Pulmonary artery endothelial cell (primary cell): ENCODE results near the gene C11orf54. TPM values are rescaled to one million over a fixed set of nuclear protein-coding genes. Genes with fewer than 3 reads are reported as not detected.
"Not testable (repeated sequence)": the region's sequence is repeated elsewhere in the genome, so short reads cannot be mapped to it uniquely, and the experiment has no call there.

Experiments used
- DNase-seq: peaks from one replicate; pipeline ENCODE4 v3.0.0-alpha.2; 2011; ENCODE audit warnings: low read depth, low spot score
- total RNA-seq: library from RNA; depleted of rRNA; stranded (reverse); fragments of >200 nt; gene quantifications from 2 replicates; pipeline ENCODE4 v1.2.3, GENCODE V29; 2014

The C11orf54 gene
- total RNA-seq, 1 donor from 2014 or later, result 14.0 TPM

DNA sequence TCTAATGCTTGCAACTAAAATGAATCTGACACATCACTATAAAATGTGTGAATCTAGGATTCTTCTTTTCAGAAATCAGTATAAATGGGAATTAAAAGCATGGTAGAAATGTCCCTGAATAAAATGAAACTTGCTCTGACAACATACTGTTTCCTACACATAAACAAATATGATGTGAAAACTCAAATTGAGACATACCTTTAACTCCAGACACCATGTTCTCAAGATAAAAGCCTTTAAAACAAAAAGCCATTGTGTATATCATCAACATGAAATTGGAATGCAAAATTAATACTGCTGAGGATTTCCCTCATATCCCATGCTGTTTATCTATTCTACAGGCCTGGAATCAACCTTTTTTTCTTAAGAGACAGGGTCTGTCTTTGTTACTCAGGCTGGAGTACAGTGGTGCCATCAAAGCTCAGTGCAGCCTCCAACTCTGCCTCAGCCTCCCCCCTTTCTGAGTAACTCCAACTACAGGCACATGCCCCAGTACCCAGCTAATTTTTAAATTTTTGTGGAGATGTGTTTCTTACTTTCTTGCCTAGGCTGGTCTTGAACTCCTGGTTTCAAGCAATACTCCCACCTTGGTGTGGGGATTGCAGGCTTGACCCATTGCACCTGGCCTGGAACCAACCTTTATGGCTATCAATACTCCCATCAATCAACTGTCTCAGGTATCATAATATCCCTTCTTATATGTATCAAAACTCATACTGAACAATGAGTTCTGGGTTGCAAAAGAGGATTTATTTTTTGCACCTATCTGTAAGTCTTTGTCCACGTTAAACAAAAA is 6.8 kb upstream of the C11orf54 start:
- no peak for DNase-seq

DNA sequence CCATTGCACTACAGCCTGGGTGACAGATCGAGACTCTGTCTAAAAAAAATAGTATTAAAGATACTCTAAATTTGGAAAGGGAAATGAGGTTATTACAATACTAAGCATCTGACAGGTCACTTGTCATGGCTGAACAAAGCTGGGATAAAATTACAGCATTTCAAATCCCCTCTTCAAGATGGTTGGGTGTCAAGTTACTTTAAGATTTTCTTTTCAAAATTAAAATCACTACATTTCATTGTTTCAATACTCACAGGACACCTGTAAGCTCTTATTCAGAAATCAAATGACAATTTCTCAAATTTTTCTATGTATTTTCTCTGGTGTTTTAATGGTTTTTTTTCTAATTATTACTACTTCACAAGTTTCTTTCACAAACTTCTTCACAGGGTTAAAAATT is 5.8 kb upstream of the C11orf54 start:
- DNase-seq, result no peak

GRCh38 chr11:93736129-93736528 is 5.3 kb upstream of the C11orf54 start:
- no peak for DNase-seq

- DNase-seq, result no peak
Measured at GRCh38 chr11:93737904-93738612, 3.4 kb upstream of the C11orf54 start.

- no peak for DNase-seq
Measured at GRCh38 chr11:93738647-93739081, 2.8 kb upstream of the C11orf54 start.

- DNase-seq, result no peak
Measured at GRCh38 chr11:93740031-93740729, 1.3 kb upstream of the C11orf54 start.

- no peak for DNase-seq
Measured at GRCh38 chr11:93740730-93741093, 760 bp upstream of the C11orf54 start.

DNA sequence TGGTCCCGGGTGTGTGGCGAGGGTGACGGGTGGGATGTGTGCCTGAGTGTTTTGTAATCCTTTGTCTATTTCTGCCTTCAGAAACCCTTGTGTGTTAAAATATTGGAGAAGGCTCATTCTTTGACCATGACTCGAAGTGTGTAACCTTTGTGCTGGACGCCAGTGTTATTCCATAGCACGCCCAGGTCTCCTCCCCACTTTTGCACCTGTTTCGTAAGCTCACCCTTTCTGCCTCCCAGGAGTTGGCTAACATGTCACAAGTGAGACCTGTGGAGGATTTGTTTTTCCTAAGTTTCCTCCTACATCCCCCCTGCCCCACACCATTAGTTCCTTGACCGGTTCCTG is 382 bp downstream of the C11orf54 start:
- DNase-seq, result no peak

DNA sequence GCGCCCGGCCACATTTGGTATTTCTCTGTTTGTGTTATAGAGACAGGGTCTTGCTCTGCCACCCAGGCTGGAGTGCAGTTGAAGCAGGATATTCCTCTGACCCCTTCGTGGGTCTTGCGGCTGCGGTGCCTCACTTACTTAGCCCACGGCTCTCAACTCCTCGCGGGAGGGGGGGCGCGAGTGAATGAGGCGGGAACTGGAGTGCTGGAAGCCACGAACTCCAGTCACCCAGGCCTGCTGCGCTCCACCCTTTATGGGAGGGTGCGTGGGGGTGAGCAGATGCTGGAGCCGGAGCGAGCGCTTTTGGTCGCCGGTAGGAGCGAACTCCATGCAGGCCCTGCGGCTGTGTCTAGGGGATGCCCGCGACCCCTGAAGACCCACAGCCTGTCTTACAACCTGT is 1.8 kb downstream of the C11orf54 start:
- no peak for DNase-seq

- no peak for DNase-seq
Measured at GRCh38 chr11:93744669-93745004, 3.2 kb downstream of the C11orf54 start.

- not testable (repeated sequence) for DNase-seq
Measured at GRCh38 chr11:93745005-93745755, 3.7 kb downstream of the C11orf54 start.

DNA sequence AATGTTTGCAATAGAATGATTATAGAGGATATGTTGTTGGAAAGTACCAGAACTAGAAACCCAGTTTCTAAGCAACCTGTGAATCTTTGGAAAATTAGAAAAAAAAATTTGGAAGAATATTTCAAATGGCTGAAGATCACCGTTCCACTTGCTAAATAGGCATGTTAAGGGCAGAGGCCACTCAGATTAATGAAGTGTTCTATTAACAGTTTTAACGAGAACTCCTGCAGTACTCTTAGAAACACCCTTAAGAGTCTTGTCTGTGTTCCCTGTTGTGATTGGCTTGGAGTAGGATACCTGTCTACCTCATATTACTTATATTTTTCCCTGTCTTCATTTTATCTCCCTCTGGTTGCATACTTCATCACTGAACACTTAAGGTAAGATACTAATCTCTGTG is 4.6 kb downstream of the C11orf54 start:
- DNase-seq, result no peak

DNA sequence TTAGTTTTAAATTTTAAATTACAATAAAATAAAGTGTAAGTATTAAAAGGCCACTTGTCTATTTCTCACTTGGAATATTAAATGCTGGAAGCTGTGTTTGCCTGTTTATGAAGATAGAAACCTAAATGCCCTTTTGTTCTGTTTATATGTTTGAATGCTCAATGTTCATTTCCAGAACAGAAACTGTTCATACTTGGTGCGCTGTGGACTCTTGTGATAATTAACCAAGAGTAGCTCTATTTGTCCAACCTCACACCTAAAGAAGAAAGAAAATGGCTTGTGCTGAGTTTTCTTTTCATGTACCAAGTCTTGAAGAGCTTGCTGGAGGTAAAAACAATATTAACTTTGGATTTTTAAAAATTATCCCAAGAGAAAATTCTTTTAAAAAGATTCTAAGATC is 5.7 kb downstream of the C11orf54 start:
- no peak for DNase-seq

GRCh38 chr11:93751001-93751400 is 9.5 kb downstream of the C11orf54 start:
- DNase-seq, result no peak

GRCh38 chr11:93753241-93753640 is 11.8 kb downstream of the C11orf54 start:
- no peak for DNase-seq

DNA sequence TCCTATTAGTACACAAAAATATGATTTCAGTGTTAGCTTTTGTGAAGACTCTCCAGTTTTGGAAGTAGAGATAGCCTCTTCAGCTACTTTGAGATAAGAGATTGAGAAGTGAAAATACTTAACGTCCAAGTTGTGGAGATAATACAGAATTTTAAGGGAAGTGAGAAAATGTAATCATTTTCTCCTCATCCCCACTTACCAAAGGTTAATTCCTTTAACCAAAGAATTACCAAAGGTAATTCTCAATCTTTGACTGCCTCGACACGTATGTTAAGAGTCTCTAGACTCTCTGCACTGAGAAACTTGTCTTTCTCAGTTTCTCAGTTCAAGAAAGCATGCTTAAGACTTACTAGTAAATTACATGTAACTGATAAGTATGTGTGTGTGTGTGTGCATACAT is 15.3 kb downstream of the C11orf54 start:
- no peak for DNase-seq

- DNase-seq, result no peak
Measured at GRCh38 chr11:93757301-93757700, 15.8 kb downstream of the C11orf54 start.

GRCh38 chr11:93757924-93758865 is 16.7 kb downstream of the C11orf54 start:
- DNase-seq, result no peak

GRCh38 chr11:93759123-93759522 is 17.7 kb downstream of the C11orf54 start:
- DNase-seq, result not testable (repeated sequence)

GRCh38 chr11:93761910-93762309 is 20.4 kb downstream of the C11orf54 start:
- DNase-seq, result no peak

DNA sequence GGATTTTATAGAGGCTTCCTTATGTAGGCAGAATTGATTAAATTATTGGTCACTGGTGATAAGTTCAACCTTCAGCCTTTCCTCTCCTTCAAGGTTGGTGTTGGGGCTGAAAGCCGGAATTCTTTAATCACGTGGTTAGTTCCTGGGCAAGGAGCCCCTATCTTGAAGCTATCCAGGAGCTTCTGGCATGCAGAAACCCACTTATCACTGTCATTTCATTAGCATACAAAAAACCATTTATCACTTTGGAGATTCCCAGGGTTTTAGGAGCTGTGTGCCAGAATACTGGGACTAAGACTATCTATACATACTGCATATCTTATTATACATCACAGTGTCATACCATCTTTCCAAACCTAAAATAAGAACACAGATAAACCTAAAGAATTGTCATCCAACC is 24.1 kb downstream of the C11orf54 start:
- no peak for DNase-seq
